ENCODE data around the gene PFDN6. TPM values are rescaled to one million over a fixed set of nuclear protein-coding genes. Genes with fewer than 3 reads are reported as not detected.
"Not testable (repeated sequence)": the region's sequence is repeated elsewhere in the genome, so short reads cannot be mapped to it uniquely, and the experiment has no call there.

PFDN6 gene
- total RNA-seq, 1 experiment from 2014 or later = 153 TPM

- peaks cover 14% of the 10 kb centered on the region for H3F3A ChIP-seq (ENCODE audit: low read length, unreplicated experiment)
- H3K9me2 ChIP-seq (replicated peaks; ENCODE audit: low read length) = no peaks in the 10 kb centered on the region
- 0 out of 2 replicates have a peak, but pooled peaks cover 2% of the 10 kb centered on the region for H3K79me2 ChIP-seq (ENCODE audit: low read length)
- no peak overlapping the region for H3K27ac ChIP-seq (ENCODE audit: low read length)
- no peak for DNase-seq
- ChIA-PET CTCF (no interaction called here), POLR2A (ENCODE audit: unreplicated experiment) (no interaction called here)
- no peak for TF ChIP-seq EZH2 (IDR thresholded peaks at IDR 0.05; ENCODE audit: low read length, unreplicated experiment)
- TF ChIP-seq CTCF (conservative IDR thresholded peaks at IDR 0.05; ENCODE audit: low read depth, low read length) = no peak
- TF ChIP-seq EZH2phosphoT487 (IDR thresholded peaks at IDR 0.05; ENCODE audit: borderline replicate concordance, low read length) = no peak
- peaks cover 30% of the 10 kb centered on the region for H3K4me1 ChIP-seq (ENCODE audit: insufficient read depth, low read length)
- no peaks in the 10 kb centered on the region for H3K9me3 ChIP-seq (ENCODE audit: low read length)
- H3K4me2 ChIP-seq (ENCODE audit: low read length) = no peak overlapping the region
- intact Hi-C loops (cut with micrococcal nuclease) = no loop called here
- no peak for ATAC-seq
- H3K9ac ChIP-seq (ENCODE audit: low read length) = no peak overlapping the region
- H3K4me3 ChIP-seq (ENCODE audit: low read length) = no peak overlapping the region
- H3K27me3 ChIP-seq (ENCODE audit: low read length) = no peaks in the 10 kb centered on the region
- BruUV-seq (replicated peaks) = no TSS peak
- H3K36me3 ChIP-seq (ENCODE audit: low read depth, low read length) = peaks cover 8% of the 10 kb centered on the region; the same call in 1 of the 2 replicates
- no peaks in the 10 kb centered on the region for H4K20me1 ChIP-seq (ENCODE audit: low read length)
- no peak overlapping the region for H2AFZ ChIP-seq (ENCODE audit: low read length)
These were observed 34.8 kb upstream of the PFDN6 start for GRCh38 chr6:33254591-33254990.

- peak; percentile 59 for ATAC-seq
- CTCF ChIA-PET = no interaction called here
- Histone ChIP-seq H3K27me3 (ENCODE audit: low read length) (no peaks in the 10 kb centered on the region), H3K79me2 (ENCODE audit: low read length) (0 out of 2 replicates have a peak, but pooled peaks cover 2% of the 10 kb centered on the region), H3K9ac (ENCODE audit: low read length) (no peak overlapping the region), H3K4me2 (ENCODE audit: low read length) (peak overlapping the region; percentile 66), H3K4me1 (ENCODE audit: insufficient read depth, low read length) (peaks cover 31% of the 10 kb centered on the region), H3K36me3 (ENCODE audit: low read depth, low read length) (peaks cover 12% of the 10 kb centered on the region), H3K27ac (ENCODE audit: low read length) (peak overlapping the region; percentile 65), H3K4me3 (ENCODE audit: low read length) (0 out of 2 replicates have a peak overlapping the region, but pooled peaks have one; percentile 21), H3K9me2 (replicated peaks; ENCODE audit: low read length) (no peaks in the 10 kb centered on the region), H4K20me1 (ENCODE audit: low read length) (no peaks in the 10 kb centered on the region), H3F3A (ENCODE audit: low read length, unreplicated experiment) (peaks cover 18% of the 10 kb centered on the region), H3K9me3 (ENCODE audit: low read length) (no peaks in the 10 kb centered on the region), H2AFZ (ENCODE audit: low read length) (peak overlapping the region; percentile 49; the same call in 1 of the 2 replicates)
- no peak for TF ChIP-seq CTCF (conservative IDR thresholded peaks at IDR 0.05; ENCODE audit: low read depth, low read length)
- no peak for TF ChIP-seq EZH2 (IDR thresholded peaks at IDR 0.05; ENCODE audit: low read length, unreplicated experiment)
- TF ChIP-seq EZH2phosphoT487 (IDR thresholded peaks at IDR 0.05; ENCODE audit: borderline replicate concordance, low read length) = no peak
- intact Hi-C loops (cut with micrococcal nuclease) = no loop called here
- POLR2A ChIA-PET (ENCODE audit: unreplicated experiment) = interaction anchor here (1.1 kb wide), 1 partner anchor 13 kb away, joined by 3 read pairs; the partner anchor contains the start of genes RPS18 and VPS52
- peak; percentile 87 for DNase-seq
- BruUV-seq (replicated peaks) = no TSS peak
These were observed 30.4 kb upstream of the PFDN6 start for GRCh38 chr6:33259032-33259431.

- ATAC-seq; POLR2A ChIA-PET (ENCODE audit: unreplicated experiment); BruUV-seq (replicated peaks); H3K9me2 ChIP-seq (replicated peaks; ENCODE audit: low read length); H3K9me3 ChIP-seq (ENCODE audit: low read length); H3K9ac ChIP-seq (ENCODE audit: low read length); DNase-seq; H3K4me3 ChIP-seq (ENCODE audit: low read length); CTCF ChIA-PET; H3K27ac ChIP-seq (ENCODE audit: low read length); H3K79me2 ChIP-seq (ENCODE audit: low read length); H2AFZ ChIP-seq (ENCODE audit: low read length); H3K27me3 ChIP-seq (ENCODE audit: low read length); H4K20me1 ChIP-seq (ENCODE audit: low read length); H3K4me2 ChIP-seq (ENCODE audit: low read length); intact Hi-C loops (cut with micrococcal nuclease): not testable (repeated sequence)
- Histone ChIP-seq H3K36me3 (ENCODE audit: low read depth, low read length) (peaks cover 23% of the 10 kb centered on the region), H3F3A (ENCODE audit: low read length, unreplicated experiment) (peaks cover 18% of the 10 kb centered on the region), H3K4me1 (ENCODE audit: insufficient read depth, low read length) (peaks cover 31% of the 10 kb centered on the region)
These were observed 26.9 kb upstream of the PFDN6 start for GRCh38 chr6:33262490-33262889.
